Tibial nerve (tissue), 4 donors: ENCODE data around the gene ARMS2.

Experiments used
- EP300 ChIP-seq, 2 donors: sonication (generic); formaldehyde crosslinking; IDR thresholded peaks; one replicate each; pipeline ENCODE4 v1.6.1; 2017; ENCODE audit warnings: antibody characterized with exemption in 2 of 2, mild to moderate bottlenecking in 1 of 2
- TF ChIP-seq, protein P1 (sequence below), 5 experiments: fragments of 200-600 bp in 3 of 5; fragments of 450-650 bp in 2 of 5; sonication (generic) in 3 of 5; IDR thresholded peaks; one replicate each; pipeline ENCODE4 v1.5.1; 2016 to 2019; ENCODE audit warnings: antibody characterized with exemption in 5 of 5, mild to moderate bottlenecking in 3 of 5, moderate library complexity in 2 of 5

GRCh38 chr10:122462533-122463465, 8.3 kb downstream of the ARMS2 start:
- TF ChIP-seq, protein P1, sequence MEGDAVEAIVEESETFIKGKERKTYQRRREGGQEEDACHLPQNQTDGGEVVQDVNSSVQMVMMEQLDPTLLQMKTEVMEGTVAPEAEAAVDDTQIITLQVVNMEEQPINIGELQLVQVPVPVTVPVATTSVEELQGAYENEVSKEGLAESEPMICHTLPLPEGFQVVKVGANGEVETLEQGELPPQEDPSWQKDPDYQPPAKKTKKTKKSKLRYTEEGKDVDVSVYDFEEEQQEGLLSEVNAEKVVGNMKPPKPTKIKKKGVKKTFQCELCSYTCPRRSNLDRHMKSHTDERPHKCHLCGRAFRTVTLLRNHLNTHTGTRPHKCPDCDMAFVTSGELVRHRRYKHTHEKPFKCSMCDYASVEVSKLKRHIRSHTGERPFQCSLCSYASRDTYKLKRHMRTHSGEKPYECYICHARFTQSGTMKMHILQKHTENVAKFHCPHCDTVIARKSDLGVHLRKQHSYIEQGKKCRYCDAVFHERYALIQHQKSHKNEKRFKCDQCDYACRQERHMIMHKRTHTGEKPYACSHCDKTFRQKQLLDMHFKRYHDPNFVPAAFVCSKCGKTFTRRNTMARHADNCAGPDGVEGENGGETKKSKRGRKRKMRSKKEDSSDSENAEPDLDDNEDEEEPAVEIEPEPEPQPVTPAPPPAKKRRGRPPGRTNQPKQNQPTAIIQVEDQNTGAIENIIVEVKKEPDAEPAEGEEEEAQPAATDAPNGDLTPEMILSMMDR (IDR thresholded peaks at IDR 0.05): no peak
- TF ChIP-seq EP300 (IDR thresholded peaks at IDR 0.05): peak in 1 of 2 donors; percentile 47
